ENCODE results near the gene CCDC181.

The CCDC181 gene

DNA sequence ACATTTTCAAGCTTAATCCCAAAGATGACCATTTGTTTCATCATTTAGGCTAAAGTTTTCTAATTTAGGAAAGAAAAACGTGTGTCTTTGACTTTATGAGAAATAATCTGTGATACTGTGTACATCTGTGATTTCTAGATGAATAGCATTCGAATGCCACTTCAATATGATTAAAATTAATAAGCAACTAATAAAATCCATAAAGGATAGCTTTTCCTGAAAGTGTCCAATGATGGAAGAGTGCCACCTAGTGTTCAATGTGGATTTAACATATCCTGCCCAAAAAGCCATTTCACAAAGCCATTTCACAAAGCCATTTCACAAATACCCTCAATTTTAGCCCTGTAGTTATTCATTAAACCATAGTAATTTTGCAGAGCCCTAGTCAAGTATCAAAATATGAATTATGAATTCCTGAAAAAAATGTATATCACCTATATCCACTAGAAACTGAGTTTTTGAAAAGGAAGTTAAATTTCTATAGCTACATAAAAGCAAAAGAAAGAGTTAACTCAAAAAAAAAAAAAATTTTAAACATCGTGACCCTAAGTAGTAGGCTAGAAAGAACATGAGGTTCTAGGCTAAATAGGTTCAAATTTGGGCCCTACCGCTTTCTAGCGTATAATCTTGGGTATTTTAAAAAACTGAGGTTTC lies 78.8 kb downstream of the CCDC181 start:
- Histone ChIP-seq H3K27ac (no peak overlapping the region), H4K20me1 (no peaks in the 10 kb centered on the region), H3K4me2 (no peak overlapping the region), H3K4me1 (peaks cover 0 to 6% (median 2%) of the 10 kb centered on the region in 10 experiments; a peak in 7 of 20 replicates), H3K27me3 (no peaks in the 10 kb centered on the region), H3K9me3 (replicated peaks in 1 of 11) (peaks cover 5 to 10% (median 7%) of the 10 kb centered on the region in 11 experiments; a peak in 12 of 22 replicates), H3K9ac (no peak overlapping the region), H3K36me3 (no peaks in the 10 kb centered on the region), H3K4me3 (no peak overlapping the region)
- no peak for TF ChIP-seq Cebpa-rat (IDR thresholded peaks at IDR 0.05)

DNA sequence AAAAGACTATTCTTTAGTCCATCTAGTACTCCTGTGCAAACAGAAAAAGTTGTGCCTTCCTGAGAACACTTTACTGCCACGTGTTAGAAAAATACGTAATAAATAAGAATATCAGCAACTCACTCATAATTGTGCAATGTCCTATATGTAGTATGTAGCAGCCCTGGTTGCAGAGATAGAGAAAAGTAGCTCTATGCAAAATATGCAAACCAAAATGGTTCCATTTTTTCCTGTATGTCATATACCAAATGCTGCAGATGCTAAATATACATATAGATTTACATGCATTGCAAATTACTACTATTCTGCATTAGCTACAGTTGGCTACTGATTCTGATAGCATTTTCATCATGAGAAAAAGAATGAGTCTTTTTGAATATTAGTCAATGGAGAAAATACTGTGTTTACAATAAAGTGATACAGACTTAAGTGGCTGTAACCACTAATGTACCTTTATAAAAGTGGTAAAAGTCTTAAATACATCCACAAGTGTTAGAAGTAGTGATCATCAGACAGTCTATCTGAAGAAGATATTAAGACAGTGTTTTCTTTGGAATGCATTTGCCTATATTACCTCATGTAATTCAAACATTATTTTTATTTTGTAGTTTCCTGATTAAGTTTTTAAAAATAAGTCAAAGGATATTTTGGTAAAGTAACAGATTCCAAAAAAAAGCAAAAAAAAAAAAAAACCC lies 79.4 kb downstream of the CCDC181 start:
- Histone ChIP-seq H4K20me1 (no peaks in the 10 kb centered on the region), H3K4me2 (no peak overlapping the region), H3K9ac (no peak overlapping the region), H3K9me3 (replicated peaks in 1 of 11) (peaks cover 0 to 6% (median under 1%) of the 10 kb centered on the region in 11 experiments; a peak in 5 of 22 replicates), H3K27ac (no peak overlapping the region), H3K4me3 (no peak overlapping the region), H3K36me3 (no peaks in the 10 kb centered on the region), H3K27me3 (no peaks in the 10 kb centered on the region), H3K4me1 (peaks cover 0 to 6% (median 2%) of the 10 kb centered on the region in 10 experiments; a peak in 7 of 20 replicates)
- TF ChIP-seq Cebpa-rat (IDR thresholded peaks at IDR 0.05) = no peak

DNA sequence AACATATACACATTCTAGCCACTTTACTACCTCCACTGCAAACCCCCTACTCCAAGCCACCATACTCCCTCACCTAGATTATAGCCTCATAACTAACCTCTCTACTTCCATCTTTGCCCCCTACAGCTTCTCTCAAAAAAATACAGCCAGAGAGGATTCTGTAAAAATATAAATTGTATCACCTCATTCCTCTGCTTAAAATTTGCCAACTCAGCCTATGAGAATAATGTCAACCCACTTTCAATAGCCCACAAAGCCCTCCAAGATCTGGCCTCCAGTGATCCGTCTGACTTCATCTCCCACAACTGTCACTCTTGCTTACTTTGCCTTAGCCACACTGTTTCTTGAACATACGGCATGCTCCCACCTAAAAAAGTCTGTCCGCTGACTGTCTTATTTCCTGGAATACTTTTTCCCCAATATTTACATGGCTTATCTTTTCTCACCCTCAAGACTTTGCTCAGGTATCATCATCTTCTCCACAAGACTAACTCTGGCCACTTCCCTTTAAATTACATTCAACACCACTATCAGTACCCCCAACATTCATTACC lies 81.2 kb downstream of the CCDC181 start:
- H3K27ac ChIP-seq = no peak overlapping the region

DNA sequence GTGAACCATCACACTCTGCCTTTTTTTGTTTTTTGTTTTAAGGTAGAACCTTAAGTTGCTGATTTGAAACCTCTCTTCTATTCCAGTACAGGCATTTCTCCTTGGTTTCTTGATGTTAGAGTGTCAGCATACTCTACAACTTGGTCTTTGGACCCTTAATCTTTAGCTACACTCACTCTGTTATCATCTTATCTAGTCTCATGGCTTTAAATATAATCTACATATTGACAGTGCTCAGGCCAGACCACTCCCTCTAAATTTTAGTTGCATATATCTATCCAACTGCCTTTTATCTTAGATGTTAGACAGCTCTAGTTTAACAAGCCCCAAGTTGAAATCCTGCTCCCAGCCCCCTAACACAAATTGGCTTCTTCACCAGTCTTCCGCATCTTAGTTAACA lies 81.8 kb downstream of the CCDC181 start:
- no peak overlapping the region for H3K9ac ChIP-seq
- no peak for TF ChIP-seq Cebpa-rat (IDR thresholded peaks at IDR 0.05)
- H3K4me3 ChIP-seq = no peak overlapping the region
- no peak overlapping the region for H3K4me2 ChIP-seq
- no peaks in the 10 kb centered on the region for H3K27me3 ChIP-seq
- H3K9me3 ChIP-seq (replicated peaks in 1 of 11) = peaks cover 3 to 16% (median 13%) of the 10 kb centered on the region in 11 experiments; a peak in 20 of 22 replicates
- H3K4me1 ChIP-seq = peaks cover 0 to 8% (median 4%) of the 10 kb centered on the region in 10 experiments; a peak in 10 of 20 replicates
- peaks cover 0 to 11% (median 7%) of the 10 kb centered on the region in 11 experiments; a peak in 7 of 22 replicates for H3K36me3 ChIP-seq
- no peaks in the 10 kb centered on the region for H4K20me1 ChIP-seq
- no peak overlapping the region for H3K27ac ChIP-seq

More for the DNA sequence above, 81.2 kb downstream of the CCDC181 start:
- no peak overlapping the region for H3K4me2 ChIP-seq
- TF ChIP-seq Cebpa-rat (IDR thresholded peaks at IDR 0.05) = no peak
- peaks cover 0 to 10% (median 7%) of the 10 kb centered on the region in 11 experiments; a peak in 18 of 22 replicates for H3K9me3 ChIP-seq (replicated peaks in 1 of 11)
- peaks cover 0 to 6% (median 3%) of the 10 kb centered on the region in 10 experiments; a peak in 10 of 20 replicates for H3K4me1 ChIP-seq
- H3K4me3 ChIP-seq = no peak overlapping the region
- no peaks in the 10 kb centered on the region for H3K27me3 ChIP-seq
- H3K9ac ChIP-seq = no peak overlapping the region
- H3K36me3 ChIP-seq = peaks cover 0 to 9% (median 6%) of the 10 kb centered on the region in 11 experiments; a peak in 7 of 22 replicates
- no peaks in the 10 kb centered on the region for H4K20me1 ChIP-seq

All from BLaER1 treated with 17β-estradiol and CSF1 and Interleukin-3, amounts not matched to agents 10 nM and 100 nM (cell line).